Activated effector memory CD4-positive, alpha-beta T cell treated with Interleukin-2 at 50 U/mL for 16 hours (primary cell): ENCODE results near the gene FANCC.
"Not testable (repeated sequence)": the region's sequence is repeated elsewhere in the genome, so short reads cannot be mapped to it uniquely, and the experiment has no call there.

Experiments used
- DNase-seq: peaks from one replicate; pipeline ENCODE4 v3.0.0-alpha.2; 2020

Gene FANCC

GRCh38 chr9:95317119-95317892, at the start of gene FANCC:
Gene FANCC (minus strand): TSS chr9:95317709. CDS start chr9:95249291, 68,418 bp downstream.
- peak; percentile 78 for DNase-seq

- DNase-seq, result no peak
Observed at GRCh38 chr9:95366731-95367325, 49.3 kb upstream of the FANCC start.

- no peak for DNase-seq
Observed at GRCh38 chr9:95365766-95366165, 48.3 kb upstream of the FANCC start.

- no peak for DNase-seq
Observed at GRCh38 chr9:95363051-95363841, 45.7 kb upstream of the FANCC start.

- no peak for DNase-seq
Observed at GRCh38 chr9:95360866-95361265, 43.4 kb upstream of the FANCC start.

GRCh38 chr9:95357316-95357715, 39.8 kb upstream of the FANCC start:
- DNase-seq, result no peak

GRCh38 chr9:95355500-95355899, 38.0 kb upstream of the FANCC start:
- no peak for DNase-seq

- DNase-seq, result no peak
Observed at GRCh38 chr9:95351051-95351450, 33.5 kb upstream of the FANCC start.

- no peak for DNase-seq
Observed at GRCh38 chr9:95350266-95350665, 32.8 kb upstream of the FANCC start.

- no peak for DNase-seq
Observed at GRCh38 chr9:95349091-95350038, 31.9 kb upstream of the FANCC start.

GRCh38 chr9:95346021-95346420, 28.5 kb upstream of the FANCC start:
- DNase-seq, result no peak

GRCh38 chr9:95344735-95345325, 27.3 kb upstream of the FANCC start:
- no peak for DNase-seq

- DNase-seq, result no peak
Observed at GRCh38 chr9:95343725-95344287, 26.3 kb upstream of the FANCC start.

GRCh38 chr9:95342571-95342970, 25.1 kb upstream of the FANCC start:
- no peak for DNase-seq

- no peak for DNase-seq
Observed at GRCh38 chr9:95341293-95341962, 23.9 kb upstream of the FANCC start.

GRCh38 chr9:95338243-95338642, 20.7 kb upstream of the FANCC start:
- DNase-seq, result no peak

- DNase-seq, result no peak
Observed at GRCh38 chr9:95336281-95336680, 18.8 kb upstream of the FANCC start.

- no peak for DNase-seq
Observed at GRCh38 chr9:95333426-95333825, 15.9 kb upstream of the FANCC start.

GRCh38 chr9:95332860-95333259, 15.4 kb upstream of the FANCC start:
- DNase-seq, result no peak

GRCh38 chr9:95330720-95331404, 13.4 kb upstream of the FANCC start:
- no peak for DNase-seq

GRCh38 chr9:95329061-95329460, 11.6 kb upstream of the FANCC start:
- not testable (repeated sequence) for DNase-seq
